MM.1S (cell line): ENCODE data around the gene TGFB1I1.

Experiments used
- DNase-seq: peaks from one replicate; pipeline ENCODE4 v3.0.0-alpha.2; 2015
- H2AFZ ChIP-seq: fragments of 300-600 bp; sonication (generic); 2 replicates; pipeline ENCODE4 v1.6.0; 2016; ENCODE audit warnings: antibody characterized with exemption, low read length
- H3F3A ChIP-seq: fragments of 300-600 bp; sonication (generic); 2 replicates; pipeline ENCODE4 v1.6.1; 2016; ENCODE audit warnings: mild to moderate bottlenecking, antibody characterized with exemption, low read length, moderate library complexity, mixed read lengths; ENCODE audit not compliant: insufficient read depth
- H3K27ac ChIP-seq: fragments of 300-600 bp; sonication (generic); 2 replicates; pipeline ENCODE4 v1.5.1; 2016; ENCODE audit warnings: mild to moderate bottlenecking, low read length
- H3K27me3 ChIP-seq: fragments of 300-600 bp; sonication (generic); replicated peaks from 2 replicates; pipeline ENCODE4 v1.6.0; 2016; ENCODE audit warnings: low read length; ENCODE audit not compliant: insufficient read depth
- H3K36me3 ChIP-seq: fragments of 300-600 bp; sonication (generic); replicated peaks from 2 replicates; pipeline ENCODE4 v1.6.1; 2016; ENCODE audit warnings: mild to moderate bottlenecking, low read length, mixed read lengths; ENCODE audit not compliant: insufficient read depth
- H3K4me1 ChIP-seq: fragments of 300-600 bp; sonication (generic); 2 replicates; pipeline ENCODE4 v1.6.1; 2016; ENCODE audit warnings: low read length, mixed read lengths
- H3K4me2 ChIP-seq: fragments of 300-600 bp; sonication (generic); 2 replicates; pipeline ENCODE4 v1.6.0; 2016; ENCODE audit warnings: low read depth, low read length
- H3K4me3 ChIP-seq: fragments of 300-600 bp; sonication (generic); 2 replicates; pipeline ENCODE4 v1.5.1; 2016; ENCODE audit warnings: low read length, mixed read lengths
- H3K79me2 ChIP-seq: fragments of 300-600 bp; sonication (generic); 2 replicates; pipeline ENCODE4 v1.6.1; 2016; ENCODE audit warnings: mixed run types, low read length, mixed read lengths
- H3K9ac ChIP-seq: fragments of 300-600 bp; sonication (generic); 2 replicates; pipeline ENCODE4 v1.6.1; 2016; ENCODE audit warnings: low read length, mixed read lengths
- H3K9me2 ChIP-seq: fragments of 300-600 bp; sonication (generic); replicated peaks from 2 replicates; pipeline ENCODE4 v1.6.1; 2016; ENCODE audit warnings: mild to moderate bottlenecking, low read length, mixed read lengths; ENCODE audit not compliant: insufficient read depth
- H3K9me3 ChIP-seq: fragments of 300-600 bp; sonication (generic); replicated peaks from 2 replicates; pipeline ENCODE4 v1.6.1; 2016; ENCODE audit warnings: mild to moderate bottlenecking, low read length, mixed read lengths; ENCODE audit not compliant: insufficient read depth
- H4K20me1 ChIP-seq: fragments of 300-600 bp; sonication (generic); 2 replicates; pipeline ENCODE4 v1.6.1; 2016; ENCODE audit warnings: mild to moderate bottlenecking, low read length, moderate library complexity, mixed read lengths; ENCODE audit not compliant: insufficient read depth
- EZH2 ChIP-seq: fragments of 300-600 bp; sonication (generic); optimal IDR thresholded peaks from 2 replicates; pipeline ENCODE3; 2017; ENCODE audit warnings: low read depth, mild to moderate bottlenecking, antibody characterized with exemption, low read length, mixed read lengths
- EZH2phosphoT487 ChIP-seq: fragments of 300-600 bp; sonication (generic); IDR thresholded peaks from 2 replicates; pipeline ENCODE4 v1.6.1; 2018; ENCODE audit warnings: antibody characterized with exemption, low read length
- TF ChIP-seq, protein P1 (sequence below): fragments of 300-600 bp; sonication (generic); IDR thresholded peaks from 2 replicates; pipeline ENCODE4 v1.5.1; 2016; ENCODE audit warnings: antibody characterized with exemption, low read length, mixed read lengths

Gene TGFB1I1

GRCh38 chr16:31460582-31461002 lies 11.4 kb upstream of the TGFB1I1 start:
- Histone ChIP-seq H3K9me2 (no peaks in the 10 kb centered on the region), H4K20me1 (no peaks in the 10 kb centered on the region), H3K4me1 (peaks cover 5% of the 10 kb centered on the region), H3K4me3 (peak overlapping the region; percentile 76), H3K27me3 (no peaks in the 10 kb centered on the region), H3K36me3 (no peaks in the 10 kb centered on the region), H3K27ac (no peak overlapping the region; the same call in 1 of the 2 replicates), H3K9me3 (no peaks in the 10 kb centered on the region), H3K79me2 (peaks cover 39% of the 10 kb centered on the region), H3K9ac (no peak overlapping the region; the same call in 1 of the 2 replicates), H3F3A (peaks cover 19% of the 10 kb centered on the region), H3K4me2 (peak overlapping the region; percentile 90; the same call in 1 of the 2 replicates), H2AFZ (peak overlapping the region; percentile 74)
- DNase-seq: peak; percentile 56
- TF ChIP-seq, protein P1, sequence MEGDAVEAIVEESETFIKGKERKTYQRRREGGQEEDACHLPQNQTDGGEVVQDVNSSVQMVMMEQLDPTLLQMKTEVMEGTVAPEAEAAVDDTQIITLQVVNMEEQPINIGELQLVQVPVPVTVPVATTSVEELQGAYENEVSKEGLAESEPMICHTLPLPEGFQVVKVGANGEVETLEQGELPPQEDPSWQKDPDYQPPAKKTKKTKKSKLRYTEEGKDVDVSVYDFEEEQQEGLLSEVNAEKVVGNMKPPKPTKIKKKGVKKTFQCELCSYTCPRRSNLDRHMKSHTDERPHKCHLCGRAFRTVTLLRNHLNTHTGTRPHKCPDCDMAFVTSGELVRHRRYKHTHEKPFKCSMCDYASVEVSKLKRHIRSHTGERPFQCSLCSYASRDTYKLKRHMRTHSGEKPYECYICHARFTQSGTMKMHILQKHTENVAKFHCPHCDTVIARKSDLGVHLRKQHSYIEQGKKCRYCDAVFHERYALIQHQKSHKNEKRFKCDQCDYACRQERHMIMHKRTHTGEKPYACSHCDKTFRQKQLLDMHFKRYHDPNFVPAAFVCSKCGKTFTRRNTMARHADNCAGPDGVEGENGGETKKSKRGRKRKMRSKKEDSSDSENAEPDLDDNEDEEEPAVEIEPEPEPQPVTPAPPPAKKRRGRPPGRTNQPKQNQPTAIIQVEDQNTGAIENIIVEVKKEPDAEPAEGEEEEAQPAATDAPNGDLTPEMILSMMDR: peak; percentile 57
- TF ChIP-seq EZH2 (no peak), EZH2phosphoT487 (no peak)

DNA sequence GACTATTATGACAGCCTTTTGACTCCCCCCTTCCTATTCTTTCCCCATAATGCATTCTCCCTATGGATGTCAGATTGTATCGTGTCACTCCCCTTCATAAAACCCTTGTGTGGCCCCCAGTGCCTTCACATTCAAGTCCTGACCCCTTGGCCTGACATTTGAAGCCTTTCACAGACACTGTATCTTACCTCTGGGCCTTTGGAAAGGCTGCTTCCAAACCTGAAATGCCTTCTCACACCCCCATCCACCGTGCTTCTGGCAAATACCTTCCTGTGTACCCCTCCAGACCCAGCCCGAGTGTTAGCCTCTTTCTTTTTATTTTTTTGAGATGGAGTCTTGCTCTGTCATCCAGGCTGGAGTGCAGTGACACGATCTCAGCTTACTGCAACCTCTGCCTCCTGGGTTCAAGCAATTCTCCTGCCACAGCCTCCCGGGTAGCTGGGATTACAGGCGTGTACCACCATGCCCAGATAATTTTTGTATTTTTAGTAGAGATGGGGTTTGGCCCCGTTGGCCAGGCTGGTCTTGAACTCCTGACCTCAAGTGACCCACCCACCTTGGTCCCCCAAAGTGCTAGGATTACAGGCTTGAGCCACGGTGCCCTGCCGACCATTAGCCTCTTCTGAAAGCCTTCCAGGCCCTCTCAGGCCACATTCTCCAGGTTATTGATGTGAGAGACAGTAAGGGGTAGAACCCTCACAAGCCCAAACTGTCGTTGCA lies 10.6 kb upstream of the TGFB1I1 start:
- H3K27ac ChIP-seq: no peak overlapping the region
- no peak overlapping the region for H3K4me3 ChIP-seq
- H3K9ac ChIP-seq: no peak overlapping the region
- peaks cover 34% of the 10 kb centered on the region for H3K79me2 ChIP-seq
- H3K9me2 ChIP-seq: no peaks in the 10 kb centered on the region
- H3K27me3 ChIP-seq: no peaks in the 10 kb centered on the region
- H3F3A ChIP-seq: peaks cover 19% of the 10 kb centered on the region
- TF ChIP-seq EZH2phosphoT487 (no peak), EZH2 (no peak)
- TF ChIP-seq, protein P1: no peak
- H3K9me3 ChIP-seq: no peaks in the 10 kb centered on the region
- H2AFZ ChIP-seq: no peak overlapping the region
- no peaks in the 10 kb centered on the region for H4K20me1 ChIP-seq
- H3K4me1 ChIP-seq: peaks cover 5% of the 10 kb centered on the region
- H3K36me3 ChIP-seq: no peaks in the 10 kb centered on the region
- DNase-seq: no peak
- no peak overlapping the region for H3K4me2 ChIP-seq

DNA sequence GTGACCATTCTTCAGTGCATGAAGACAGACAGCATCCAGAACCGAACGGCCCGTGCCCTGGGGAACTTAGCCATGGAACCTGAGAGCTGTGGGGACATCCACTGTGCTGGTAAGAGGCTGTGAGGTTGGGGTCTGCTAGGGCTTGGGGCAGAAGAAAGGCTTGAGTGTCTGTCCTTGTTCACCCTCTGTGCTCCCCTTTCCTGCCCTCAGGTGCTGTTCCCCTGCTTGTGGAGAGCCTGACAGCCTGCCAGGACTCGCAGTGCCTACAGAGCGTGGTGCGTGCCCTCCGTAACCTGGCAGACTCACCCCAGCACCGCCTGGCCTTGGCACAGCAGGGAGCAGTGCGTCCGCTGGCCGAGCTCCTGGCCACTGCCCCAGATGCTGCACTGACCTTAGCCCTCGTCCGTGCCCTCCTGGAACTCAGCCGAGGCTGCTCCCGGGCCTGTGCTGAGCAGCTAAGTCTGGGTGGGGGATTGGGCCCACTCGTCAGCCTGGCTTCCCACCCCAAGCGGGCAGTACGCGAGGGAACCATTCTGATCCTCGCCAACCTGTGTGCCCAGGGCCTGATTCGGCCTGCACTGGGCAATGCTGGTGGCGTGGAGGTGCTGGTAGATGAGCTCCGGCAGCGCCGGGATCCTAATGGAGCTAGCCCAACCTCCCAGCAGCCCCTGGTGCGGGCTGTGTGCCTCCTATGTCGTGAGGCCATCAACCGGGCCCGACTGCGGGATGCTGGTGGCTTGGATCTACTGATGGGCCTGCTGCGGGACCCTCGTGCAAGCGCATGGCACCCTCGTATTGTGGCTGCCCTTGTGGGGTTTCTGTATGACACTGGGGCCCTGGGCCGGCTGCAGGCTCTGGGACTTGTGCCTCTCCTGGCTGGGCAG lies 9.8 kb upstream of the TGFB1I1 start:
- Histone ChIP-seq H3K4me2 (no peak overlapping the region), H3K9me3 (no peaks in the 10 kb centered on the region), H3K9ac (no peak overlapping the region), H2AFZ (no peak overlapping the region), H4K20me1 (no peaks in the 10 kb centered on the region), H3K4me3 (no peak overlapping the region), H3K27me3 (no peaks in the 10 kb centered on the region), H3K9me2 (no peaks in the 10 kb centered on the region), H3K27ac (no peak overlapping the region), H3K79me2 (peaks cover 26% of the 10 kb centered on the region), H3K4me1 (peaks cover 5% of the 10 kb centered on the region), H3K36me3 (no peaks in the 10 kb centered on the region), H3F3A (peaks cover 19% of the 10 kb centered on the region)
- no peak for DNase-seq
- TF ChIP-seq, protein P1: no peak
- TF ChIP-seq EZH2phosphoT487: no peak
- no peak for TF ChIP-seq EZH2
